DMS114 treated with DMSO at 0.1 percent for 48 hours (cell line): ENCODE results near the gene IDE.

Experiments used
- DNase-seq: peaks from one replicate; lab custom pipeline; 2025; ENCODE audit not compliant: unreplicated experiment; lab: John Stamatoyannopoulos, UW

Gene IDE

GRCh38 chr10:92567952-92568600 lies 5.8 kb downstream of the IDE start:
- no peak for DNase-seq

- no peak for DNase-seq
Observed at GRCh38 chr10:92562424-92562823, 11.5 kb downstream of the IDE start.

- no peak for DNase-seq
Observed at GRCh38 chr10:92559046-92559445, 14.8 kb downstream of the IDE start.

GRCh38 chr10:92553959-92554358 lies 19.9 kb downstream of the IDE start:
- no peak for DNase-seq

- no peak for DNase-seq
Observed at GRCh38 chr10:92552310-92552709, 21.6 kb downstream of the IDE start.

- DNase-seq = no peak
Observed at GRCh38 chr10:92550924-92551323, 23.0 kb downstream of the IDE start.

GRCh38 chr10:92547676-92548075 lies 26.2 kb downstream of the IDE start:
- no peak for DNase-seq

GRCh38 chr10:92545556-92545955 lies 28.3 kb downstream of the IDE start:
- no peak for DNase-seq

- no peak for DNase-seq
Observed at GRCh38 chr10:92544296-92544695, 29.6 kb downstream of the IDE start.

- DNase-seq = no peak
Observed at GRCh38 chr10:92542458-92542857, 31.4 kb downstream of the IDE start.

- no peak for DNase-seq
Observed at GRCh38 chr10:92541583-92541982, 32.3 kb downstream of the IDE start.

GRCh38 chr10:92538231-92538958 lies 35.5 kb downstream of the IDE start:
- no peak for DNase-seq

- no peak for DNase-seq
Observed at GRCh38 chr10:92530891-92531535, 42.9 kb downstream of the IDE start.

- no peak for DNase-seq
Observed at GRCh38 chr10:92530421-92530820, 43.5 kb downstream of the IDE start.

GRCh38 chr10:92527716-92528115 lies 46.2 kb downstream of the IDE start:
- DNase-seq = no peak

- DNase-seq = no peak
Observed at GRCh38 chr10:92523639-92524038, 50.3 kb downstream of the IDE start.

- DNase-seq = peak; percentile 81
Observed at GRCh38 chr10:92517034-92517655, 56.7 kb downstream of the IDE start.

- DNase-seq = no peak
Observed at GRCh38 chr10:92508866-92509265, 65.0 kb downstream of the IDE start.

GRCh38 chr10:92506336-92506735 lies 67.6 kb downstream of the IDE start:
- no peak for DNase-seq

- DNase-seq = no peak
Observed at GRCh38 chr10:92505044-92505443, 68.8 kb downstream of the IDE start.

- DNase-seq = no peak
Observed at GRCh38 chr10:92502296-92502808, 71.5 kb downstream of the IDE start.

- no peak for DNase-seq
Observed at GRCh38 chr10:92493362-92493761, 80.5 kb downstream of the IDE start.
